ENCODE results near the gene NHS. TPM values are rescaled to one million over a fixed set of nuclear protein-coding genes. Genes with fewer than 3 reads are reported as not detected.

The NHS gene
- 1 to 10 TPM in 1 of 2 experiments, under 1 TPM in 1; 0.81 to 1.7 TPM for total RNA-seq

GRCh38 chrX:17374619-17375366 is at the start of gene NHS:
NHS (plus strand) TSS chrX:17375200; CDS start chrX:17375758, 558 bp downstream.
- H3K27ac Mint-ChIP-seq: no peak within 1 kb of the TSS
- no peak within 1 kb of the TSS for H3K4me3 Mint-ChIP-seq

GRCh38 chrX:17328837-17329236 is 46.2 kb upstream of the NHS start:
- Mint-ChIP-seq H3K27ac (no peak overlapping the region), H3K27me3 (ENCODE audit: low read depth) (no peaks in the 10 kb centered on the region), H3K4me3 (no peak overlapping the region), H3K9me3 (ENCODE audit: insufficient read depth) (no peaks in the 10 kb centered on the region), H3K4me1 (ENCODE audit: low read depth) (no peaks in the 10 kb centered on the region), H3K36me3 (ENCODE audit: low read depth) (no peaks in the 10 kb centered on the region)
- no peak for ATAC-seq
- CTCF ChIA-PET: no interaction called here
- DNase-seq: no peak
- POLR2A ChIA-PET: no interaction called here

More at GRCh38 chrX:17374619-17375366, at the start of gene NHS:
- peaks cover 7% of the 10 kb centered on the region for H3K4me1 Mint-ChIP-seq (ENCODE audit: low read depth)
- ChIA-PET POLR2A (no interaction called here), CTCF (no interaction called here)
- H3K27me3 Mint-ChIP-seq (ENCODE audit: low read depth): peaks cover 24% of the 10 kb centered on the region
- no peaks in the 10 kb centered on the region for H3K9me3 Mint-ChIP-seq (ENCODE audit: insufficient read depth)
- no peaks in the 10 kb centered on the region for H3K36me3 Mint-ChIP-seq (ENCODE audit: low read depth)
- DNase-seq (no peak), ATAC-seq (no peak)

DNA sequence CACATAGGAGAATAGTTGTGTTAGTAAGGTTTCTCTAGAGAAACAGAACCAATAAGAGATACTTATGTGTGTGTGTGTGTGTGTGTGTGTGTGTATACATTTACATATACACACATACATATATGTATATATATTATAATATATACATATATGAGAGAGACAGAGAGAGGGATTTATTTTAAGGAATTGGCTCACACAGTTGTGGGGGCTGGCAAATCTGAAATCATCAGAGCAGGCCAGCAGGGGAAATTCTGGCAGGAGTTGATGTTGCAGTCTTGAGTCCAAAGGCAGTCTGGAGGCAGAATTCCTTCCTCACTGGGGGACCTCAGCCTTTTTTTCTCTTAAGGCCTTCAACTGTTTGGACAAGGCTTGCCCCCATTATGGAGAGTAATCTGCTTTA is 38.6 kb upstream of the NHS start:
- CTCF ChIA-PET: no interaction called here
- no peaks in the 10 kb centered on the region for H3K9me3 Mint-ChIP-seq (ENCODE audit: insufficient read depth)
- no peaks in the 10 kb centered on the region for H3K36me3 Mint-ChIP-seq (ENCODE audit: low read depth)
- ATAC-seq (no peak), DNase-seq (no peak)
- no peak overlapping the region for H3K27ac Mint-ChIP-seq
- POLR2A ChIA-PET: no interaction called here
- no peaks in the 10 kb centered on the region for H3K27me3 Mint-ChIP-seq (ENCODE audit: low read depth)
- H3K4me3 Mint-ChIP-seq: no peak overlapping the region
- H3K4me1 Mint-ChIP-seq (ENCODE audit: low read depth): no peaks in the 10 kb centered on the region

DNA sequence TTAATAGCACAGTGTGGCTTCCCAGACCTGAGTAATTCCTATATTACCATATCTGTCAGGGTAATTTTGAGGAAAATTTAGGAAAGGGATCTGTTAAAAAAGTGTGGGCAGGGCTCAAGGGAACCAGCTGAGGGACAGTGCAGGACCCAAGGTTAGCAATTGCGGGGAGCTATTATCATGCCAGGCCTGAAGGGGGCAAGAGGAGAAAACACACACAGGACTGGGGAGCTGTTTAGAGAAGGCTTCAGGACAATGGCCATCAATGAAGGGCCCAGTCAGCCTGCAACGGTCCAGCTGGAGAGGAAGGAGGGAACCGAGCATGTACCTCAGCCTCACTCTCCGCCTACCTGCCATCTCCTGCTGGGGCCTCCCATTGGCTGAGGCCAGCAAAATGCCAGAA is 19.0 kb upstream of the NHS start:
- H3K4me1 Mint-ChIP-seq (ENCODE audit: low read depth): no peaks in the 10 kb centered on the region
- H3K4me3 Mint-ChIP-seq: no peak overlapping the region
- no peaks in the 10 kb centered on the region for H3K36me3 Mint-ChIP-seq (ENCODE audit: low read depth)
- H3K27me3 Mint-ChIP-seq (ENCODE audit: low read depth): no peaks in the 10 kb centered on the region
- no peak overlapping the region for H3K27ac Mint-ChIP-seq
- ChIA-PET CTCF (no interaction called here), POLR2A (no interaction called here)
- DNase-seq: no peak
- no peaks in the 10 kb centered on the region for H3K9me3 Mint-ChIP-seq (ENCODE audit: insufficient read depth)
- ATAC-seq: no peak

GRCh38 chrX:17359500-17359899 is 15.5 kb upstream of the NHS start:
- CTCF ChIA-PET: no interaction called here
- ATAC-seq (no peak), DNase-seq (no peak)
- H3K4me3 Mint-ChIP-seq: no peak overlapping the region
- no peak overlapping the region for H3K27ac Mint-ChIP-seq
- no peaks in the 10 kb centered on the region for H3K36me3 Mint-ChIP-seq (ENCODE audit: low read depth)
- no peaks in the 10 kb centered on the region for H3K9me3 Mint-ChIP-seq (ENCODE audit: insufficient read depth)
- peaks cover 2% of the 10 kb centered on the region for H3K27me3 Mint-ChIP-seq (ENCODE audit: low read depth)
- H3K4me1 Mint-ChIP-seq (ENCODE audit: low read depth): no peaks in the 10 kb centered on the region
- POLR2A ChIA-PET: no interaction called here

GRCh38 chrX:17361620-17362019 is 13.4 kb upstream of the NHS start:
- no peak overlapping the region for H3K27ac Mint-ChIP-seq
- H3K36me3 Mint-ChIP-seq (ENCODE audit: low read depth): no peaks in the 10 kb centered on the region
- H3K4me1 Mint-ChIP-seq (ENCODE audit: low read depth): no peaks in the 10 kb centered on the region
- POLR2A ChIA-PET: no interaction called here
- no peak overlapping the region for H3K4me3 Mint-ChIP-seq
- H3K9me3 Mint-ChIP-seq (ENCODE audit: insufficient read depth): no peaks in the 10 kb centered on the region
- ATAC-seq (no peak), DNase-seq (no peak)
- CTCF ChIA-PET: no interaction called here
- peaks cover 2% of the 10 kb centered on the region for H3K27me3 Mint-ChIP-seq (ENCODE audit: low read depth)

DNA sequence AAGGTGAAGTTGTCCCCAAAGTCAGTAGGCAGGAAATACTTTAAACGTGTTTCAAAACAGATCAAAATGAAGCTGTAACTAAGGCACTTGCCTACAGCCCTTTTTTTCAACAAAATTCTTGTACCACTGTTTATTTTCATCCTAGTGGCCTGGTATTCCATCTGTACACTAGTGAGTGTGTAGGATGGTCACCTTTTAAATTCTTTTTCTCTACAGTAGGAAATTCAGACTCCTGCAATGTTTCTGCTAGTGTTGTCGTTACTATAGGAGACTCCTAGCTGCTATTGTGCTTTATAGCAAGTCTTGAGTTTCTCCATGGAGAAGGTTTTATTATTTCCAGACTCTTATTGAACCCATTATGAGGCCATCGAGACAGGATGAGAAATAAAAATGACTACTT is 7.0 kb upstream of the NHS start:
- Mint-ChIP-seq H3K4me1 (ENCODE audit: low read depth) (no peaks in the 10 kb centered on the region), H3K9me3 (ENCODE audit: insufficient read depth) (no peaks in the 10 kb centered on the region), H3K36me3 (ENCODE audit: low read depth) (no peaks in the 10 kb centered on the region), H3K4me3 (no peak overlapping the region), H3K27ac (no peak overlapping the region), H3K27me3 (ENCODE audit: low read depth) (peaks cover 7% of the 10 kb centered on the region)
- ATAC-seq (no peak), DNase-seq (no peak)
- POLR2A ChIA-PET: no interaction called here
- CTCF ChIA-PET: no interaction called here

DNA sequence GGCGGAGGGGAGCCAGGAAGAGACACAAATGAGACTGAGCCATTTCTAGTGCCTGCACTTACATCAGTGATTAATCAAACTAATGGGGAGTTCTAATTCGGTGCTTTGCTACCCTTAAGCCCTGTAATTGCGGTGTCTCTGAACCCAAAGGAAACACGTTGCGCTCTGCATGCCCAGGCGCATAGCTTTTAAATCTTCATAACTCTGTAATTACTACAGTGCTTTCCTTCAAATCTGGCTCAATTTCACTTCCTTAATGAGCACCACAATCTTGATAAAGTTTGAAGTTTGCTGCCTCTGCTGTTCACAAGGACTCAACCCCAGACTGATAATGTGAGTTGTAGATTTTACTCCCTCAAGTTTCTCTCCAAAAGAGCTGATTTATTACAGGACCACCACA is 5.7 kb upstream of the NHS start:
- peaks cover 10% of the 10 kb centered on the region for H3K27me3 Mint-ChIP-seq (ENCODE audit: low read depth)
- H3K27ac Mint-ChIP-seq: no peak overlapping the region
- ChIA-PET POLR2A (no interaction called here), CTCF (no interaction called here)
- H3K36me3 Mint-ChIP-seq (ENCODE audit: low read depth): no peaks in the 10 kb centered on the region
- ATAC-seq: no peak
- H3K4me3 Mint-ChIP-seq: no peak overlapping the region
- no peaks in the 10 kb centered on the region for H3K9me3 Mint-ChIP-seq (ENCODE audit: insufficient read depth)
- DNase-seq: no peak
- no peaks in the 10 kb centered on the region for H3K4me1 Mint-ChIP-seq (ENCODE audit: low read depth)

DNA sequence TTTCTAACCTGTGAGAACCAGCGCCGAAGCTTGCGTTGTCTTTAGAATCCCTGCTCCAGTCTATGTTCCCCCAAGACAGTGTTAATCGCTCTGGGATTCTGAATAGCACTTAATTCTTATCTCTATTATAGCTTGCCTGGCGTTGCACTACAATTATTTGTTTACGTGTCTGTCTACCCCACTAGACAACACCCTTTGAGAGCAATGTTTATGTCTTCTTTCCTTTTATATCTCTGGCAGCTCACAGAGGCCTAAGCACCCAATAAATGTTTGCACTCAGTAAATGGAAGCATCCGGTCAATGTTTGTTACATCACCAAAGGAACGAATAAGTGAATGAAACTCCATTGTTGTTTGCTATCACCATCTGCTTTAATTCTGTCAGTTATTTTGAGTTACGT is 4.8 kb upstream of the NHS start:
- POLR2A ChIA-PET: no interaction called here
- DNase-seq (no peak), ATAC-seq (no peak)
- Mint-ChIP-seq H3K4me1 (ENCODE audit: low read depth) (no peaks in the 10 kb centered on the region), H3K36me3 (ENCODE audit: low read depth) (no peaks in the 10 kb centered on the region), H3K9me3 (ENCODE audit: insufficient read depth) (no peaks in the 10 kb centered on the region), H3K4me3 (no peak overlapping the region), H3K27ac (no peak overlapping the region), H3K27me3 (ENCODE audit: low read depth) (peaks cover 15% of the 10 kb centered on the region)
- CTCF ChIA-PET: no interaction called here

DNA sequence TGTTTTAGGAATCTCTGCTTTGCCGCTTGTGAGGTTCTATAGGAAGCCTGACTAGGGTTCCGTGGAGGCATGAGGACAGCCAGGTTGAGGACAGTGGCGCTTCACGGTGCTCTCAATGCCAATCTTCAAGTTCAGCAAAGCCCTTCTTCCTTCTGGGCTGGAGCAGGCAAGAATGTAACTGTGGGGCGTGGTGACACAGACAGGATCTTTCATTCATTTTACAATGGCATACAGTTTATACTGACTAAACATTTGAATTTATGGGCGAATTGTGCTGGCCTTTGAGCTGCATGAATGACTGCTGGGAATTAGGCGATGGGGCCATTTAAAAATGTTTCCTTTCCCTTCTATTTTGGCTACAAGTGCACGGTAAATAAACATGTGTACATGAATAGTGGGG is 2.9 kb upstream of the NHS start:
- CTCF ChIA-PET: no interaction called here
- Mint-ChIP-seq H3K36me3 (ENCODE audit: low read depth) (no peaks in the 10 kb centered on the region), H3K9me3 (ENCODE audit: insufficient read depth) (no peaks in the 10 kb centered on the region), H3K27ac (no peak overlapping the region), H3K27me3 (ENCODE audit: low read depth) (peaks cover 15% of the 10 kb centered on the region), H3K4me3 (no peak overlapping the region), H3K4me1 (ENCODE audit: low read depth) (no peaks in the 10 kb centered on the region)
- DNase-seq: no peak
- ATAC-seq: no peak
- POLR2A ChIA-PET: no interaction called here

DNA sequence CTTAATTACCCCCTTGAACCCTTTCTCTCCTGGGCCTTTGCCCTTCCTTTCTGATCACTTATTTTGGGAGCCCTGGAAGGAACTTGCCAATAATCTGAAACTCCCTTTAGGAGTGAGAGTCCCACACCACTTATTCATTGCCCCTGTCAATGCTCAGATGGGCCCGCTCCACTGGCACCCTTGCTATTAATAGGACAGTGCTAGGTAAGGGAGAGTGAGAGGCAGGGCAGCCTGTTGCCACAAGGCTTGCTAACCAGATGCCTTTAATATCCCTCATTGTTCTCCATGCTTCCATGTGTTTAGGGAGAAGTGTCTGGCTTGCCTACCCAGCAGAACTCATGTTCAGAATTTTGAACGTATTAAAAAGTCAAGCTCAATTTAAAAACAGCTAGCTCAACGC is 1.7 kb upstream of the NHS start:
- no peak for ATAC-seq
- ChIA-PET POLR2A (interaction anchor here (0.8 kb wide), 1 partner anchor 342 kb away, joined by 4 read pairs; no protein-coding TSS in a partner anchor), CTCF (no interaction called here)
- peaks cover 7% of the 10 kb centered on the region for H3K4me1 Mint-ChIP-seq (ENCODE audit: low read depth)
- no peaks in the 10 kb centered on the region for H3K36me3 Mint-ChIP-seq (ENCODE audit: low read depth)
- no peak overlapping the region for H3K4me3 Mint-ChIP-seq
- no peak overlapping the region for H3K27ac Mint-ChIP-seq
- H3K27me3 Mint-ChIP-seq (ENCODE audit: low read depth): peaks cover 22% of the 10 kb centered on the region
- no peak for DNase-seq
- H3K9me3 Mint-ChIP-seq (ENCODE audit: insufficient read depth): no peaks in the 10 kb centered on the region

GRCh38 chrX:17375367-17375636 is 302 bp downstream of the NHS start:
- DNase-seq (no peak), ATAC-seq (no peak)
- Mint-ChIP-seq H3K4me3 (no peak overlapping the region), H3K4me1 (ENCODE audit: low read depth) (peaks cover 7% of the 10 kb centered on the region), H3K36me3 (ENCODE audit: low read depth) (no peaks in the 10 kb centered on the region), H3K27me3 (ENCODE audit: low read depth) (peaks cover 24% of the 10 kb centered on the region), H3K27ac (no peak overlapping the region), H3K9me3 (ENCODE audit: insufficient read depth) (no peaks in the 10 kb centered on the region)
- ChIA-PET CTCF (no interaction called here), POLR2A (no interaction called here)

DNA sequence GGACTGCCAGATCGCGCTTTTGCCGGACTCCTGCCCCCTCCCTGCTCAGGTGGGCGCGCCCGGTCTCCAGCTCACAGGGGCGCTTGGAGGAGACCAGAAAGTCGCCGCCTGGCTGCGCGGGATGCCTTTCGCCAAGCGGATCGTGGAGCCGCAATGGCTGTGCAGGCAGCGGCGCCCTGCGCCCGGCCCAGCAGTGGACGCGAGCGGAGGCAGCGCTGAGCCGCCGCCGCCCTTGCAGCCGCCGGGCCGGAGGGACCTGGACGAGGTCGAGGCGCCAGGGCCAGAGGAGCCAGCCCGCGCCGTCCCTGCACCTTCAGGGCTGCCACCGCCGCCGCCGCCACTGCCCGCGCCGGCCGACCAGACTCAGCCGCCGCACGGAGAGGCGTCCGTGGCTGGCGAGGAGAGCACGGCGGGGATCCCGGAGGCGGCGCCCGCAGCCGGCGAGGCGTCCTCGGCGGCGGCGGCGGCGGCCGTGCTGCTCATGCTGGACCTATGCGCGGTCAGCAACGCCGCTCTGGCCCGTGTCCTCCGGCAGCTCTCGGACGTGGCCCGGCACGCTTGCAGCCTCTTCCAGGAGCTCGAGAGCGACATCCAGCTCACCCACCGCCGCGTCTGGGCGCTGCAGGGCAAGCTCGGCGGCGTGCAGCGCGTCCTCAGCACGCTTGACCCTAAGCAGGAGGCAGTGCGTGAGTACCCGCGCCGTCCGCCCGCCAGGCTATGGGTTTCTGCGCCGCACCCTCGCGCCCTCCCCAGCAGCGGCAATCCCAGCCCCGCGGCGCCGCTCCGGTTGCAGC is 834 bp downstream of the NHS start:
- no peak for ATAC-seq
- CTCF ChIA-PET: no interaction called here
- no peaks in the 10 kb centered on the region for H3K36me3 Mint-ChIP-seq (ENCODE audit: low read depth)
- no peak for DNase-seq
- POLR2A ChIA-PET: no interaction called here
- H3K27me3 Mint-ChIP-seq (ENCODE audit: low read depth): peaks cover 25% of the 10 kb centered on the region
- no peaks in the 10 kb centered on the region for H3K9me3 Mint-ChIP-seq (ENCODE audit: insufficient read depth)
- H3K4me1 Mint-ChIP-seq (ENCODE audit: low read depth): peaks cover 7% of the 10 kb centered on the region
- H3K4me3 Mint-ChIP-seq: no peak overlapping the region
- H3K27ac Mint-ChIP-seq: no peak overlapping the region
